PFSK-1 (cell line): ENCODE data around the gene SETD1B.

ENCODE experiments used
- FOXP2 ChIP-seq: optimal IDR thresholded peaks from 2 replicates; pipeline ENCODE3; 2011; ENCODE audit warnings: borderline replicate concordance, control low read depth, inconsistent platforms; ENCODE audit not compliant: insufficient read depth; ENCODE audit errors: extremely low read length, extremely low read depth
- POLR2AphosphoS5 ChIP-seq: IDR thresholded peaks from 2 replicates; pipeline ENCODE4 v1.6.1; 2012; ENCODE audit warnings: low read depth, mild to moderate bottlenecking, control low read depth, low read length, moderate library complexity
- REST ChIP-seq, 2 experiments: IDR thresholded peaks; 2 replicates each; pipeline versions ENCODE4 v1.6.1 to v1.8.0; 2011 to 2012; ENCODE audit warnings: low read depth in 2 of 2, low read length in 2 of 2, control low read depth in 1 of 2, inconsistent platforms in 1 of 2, mild to moderate bottlenecking in 1 of 2, moderate library complexity in 1 of 2; ENCODE audit not compliant: insufficient read depth in 1 of 2
- SIN3A ChIP-seq: IDR thresholded peaks from 2 replicates; pipeline ENCODE4 v1.6.1; 2012; ENCODE audit warnings: mild to moderate bottlenecking, low read length, moderate library complexity, borderline replicate concordance; ENCODE audit not compliant: insufficient read depth
- TAF1 ChIP-seq: IDR thresholded peaks from 2 replicates; pipeline ENCODE4 v1.6.1; 2012; ENCODE audit warnings: low read length, control low read depth, borderline replicate concordance; ENCODE audit not compliant: insufficient read depth

SETD1B gene

GRCh38 chr12:121829250-121829918, 25.6 kb downstream of the SETD1B start:
- TF ChIP-seq FOXP2 (no peak), POLR2AphosphoS5 (no peak), REST (IDR thresholded peaks at IDR 0.05; ENCODE audit: insufficient read depth in 1 of 2, low read depth in 2 of 2, low read length in 2 of 2) (no peak), SIN3A (no peak), TAF1 (no peak)

- no peak for TF ChIP-seq POLR2AphosphoS5
- no peak for TF ChIP-seq FOXP2
- no peak for TF ChIP-seq TAF1
- TF ChIP-seq SIN3A = no peak
- TF ChIP-seq REST (IDR thresholded peaks at IDR 0.05; ENCODE audit: insufficient read depth in 1 of 2, low read depth in 2 of 2, low read length in 2 of 2) = no peak
These were observed 26.3 kb downstream of the SETD1B start for GRCh38 chr12:121830134-121830533.

DNA sequence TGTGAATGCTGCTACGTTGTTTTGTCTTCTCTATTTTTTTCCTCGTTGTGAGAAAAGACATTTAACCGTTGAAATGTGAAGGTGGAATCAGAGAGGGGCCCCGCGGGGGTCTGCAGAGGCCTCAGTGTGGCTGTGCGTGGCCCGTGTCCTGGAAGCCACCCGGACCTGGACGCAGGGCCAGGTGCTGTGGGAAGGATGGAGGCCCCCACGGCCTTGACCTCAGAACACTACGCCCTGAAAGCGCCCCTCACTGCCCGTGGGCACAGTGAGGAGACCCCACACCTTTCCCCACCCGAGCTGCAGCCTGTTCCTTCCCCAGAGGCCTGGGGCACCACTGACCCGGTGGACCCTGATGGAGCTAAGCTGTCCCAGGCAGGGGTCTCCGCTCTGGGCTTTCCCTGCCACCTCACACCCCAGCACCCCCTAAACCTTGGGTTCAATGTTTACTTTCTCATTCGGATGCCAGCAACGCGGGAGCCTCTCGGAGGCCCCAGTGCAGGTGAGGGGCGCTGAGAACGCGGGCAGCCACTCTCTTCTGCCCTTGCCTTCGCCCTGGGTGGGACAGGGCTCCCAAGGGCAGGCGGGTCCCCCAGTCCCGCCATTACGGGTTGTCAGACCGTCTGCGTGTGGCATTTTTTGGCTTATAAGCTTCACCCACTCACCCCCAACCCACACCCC, 26.9 kb downstream of the SETD1B start:
- TF ChIP-seq TAF1 (no peak), POLR2AphosphoS5 (no peak), SIN3A (no peak), REST (IDR thresholded peaks at IDR 0.05; ENCODE audit: insufficient read depth in 1 of 2, low read depth in 2 of 2, low read length in 2 of 2) (no peak), FOXP2 (no peak)

DNA sequence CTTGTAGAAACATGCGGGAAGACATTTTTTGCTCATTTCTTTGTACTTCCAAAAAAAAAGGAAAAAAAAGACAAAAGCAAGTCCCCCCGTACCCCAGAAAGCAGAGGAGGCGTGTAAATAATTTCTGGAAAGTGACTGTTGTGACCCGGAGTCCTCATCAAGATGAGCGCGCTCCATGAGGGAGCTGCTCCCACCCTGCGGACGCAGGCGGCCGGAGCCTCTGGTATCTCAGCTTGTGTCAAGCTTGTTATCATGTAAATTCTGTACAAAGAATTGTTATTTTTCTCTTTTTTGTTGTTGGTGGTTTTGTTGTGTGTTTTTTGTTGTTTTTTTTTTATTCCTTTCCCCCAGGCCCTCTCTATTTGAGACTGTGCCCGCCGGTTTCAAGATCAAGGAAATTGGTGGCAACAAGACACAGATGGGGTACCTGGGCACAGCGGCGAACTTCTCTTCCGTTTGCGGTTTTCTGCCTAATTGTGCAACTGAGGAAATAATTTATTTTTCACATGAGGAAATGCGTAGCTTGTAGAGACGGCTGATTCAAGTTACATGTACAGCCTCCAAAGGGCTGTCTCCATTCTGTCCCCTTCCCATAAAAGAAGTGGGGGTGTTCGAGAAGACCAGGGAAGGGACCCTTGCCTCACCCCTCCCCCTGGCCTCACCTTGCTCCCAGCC, 27.9 kb downstream of the SETD1B start:
- TF ChIP-seq TAF1 (no peak), FOXP2 (no peak), REST (IDR thresholded peaks at IDR 0.05; ENCODE audit: insufficient read depth in 1 of 2, low read depth in 2 of 2, low read length in 2 of 2) (no peak)
